SK-N-SH treated with all-trans-retinoic acid at 6 μM for 48 hours (cell line): Measurements from ENCODE around the gene BAK1.

Experiments used
- CSDC2 ChIP-seq: fragments of 250-450 bp; sonication (Bioruptor Pico); IDR thresholded peaks from 2 replicates; pipeline ENCODE4 v1.5.0; 2020; ENCODE audit warnings: mild to moderate bottlenecking, moderate library complexity
- ESRRG ChIP-seq: fragments of 250-450 bp; sonication (Bioruptor Pico); IDR thresholded peaks from 2 replicates; pipeline ENCODE4 v1.6.1; 2021; ENCODE audit warnings: mild to moderate bottlenecking
- OSR1 ChIP-seq: fragments of 250-450 bp; sonication (Bioruptor Pico); IDR thresholded peaks from 2 replicates; pipeline ENCODE4 v1.8.0; 2022; ENCODE audit warnings: moderate library complexity, mild to moderate bottlenecking, inconsistent platforms
- ZNF565 ChIP-seq: fragments of 450-650 bp; formaldehyde crosslinking; conservative IDR thresholded peaks from 2 replicates; pipeline ENCODE4 v1.5.0; 2020; ENCODE audit warnings: low read depth, mild to moderate bottlenecking, moderate library complexity
- TF ChIP-seq, protein P1 (sequence below): fragments of 250-450 bp; sonication (Bioruptor Pico); IDR thresholded peaks from 2 replicates; pipeline ENCODE4 v1.5.0; 2020; ENCODE audit warnings: mild to moderate bottlenecking, moderate library complexity
- TF ChIP-seq, protein P2 (sequence below): fragments of 250-450 bp; sonication (Bioruptor Pico); IDR thresholded peaks from 2 replicates; pipeline ENCODE4 v1.5.1; 2020; ENCODE audit warnings: low read depth, mild to moderate bottlenecking, moderate library complexity

DNA sequence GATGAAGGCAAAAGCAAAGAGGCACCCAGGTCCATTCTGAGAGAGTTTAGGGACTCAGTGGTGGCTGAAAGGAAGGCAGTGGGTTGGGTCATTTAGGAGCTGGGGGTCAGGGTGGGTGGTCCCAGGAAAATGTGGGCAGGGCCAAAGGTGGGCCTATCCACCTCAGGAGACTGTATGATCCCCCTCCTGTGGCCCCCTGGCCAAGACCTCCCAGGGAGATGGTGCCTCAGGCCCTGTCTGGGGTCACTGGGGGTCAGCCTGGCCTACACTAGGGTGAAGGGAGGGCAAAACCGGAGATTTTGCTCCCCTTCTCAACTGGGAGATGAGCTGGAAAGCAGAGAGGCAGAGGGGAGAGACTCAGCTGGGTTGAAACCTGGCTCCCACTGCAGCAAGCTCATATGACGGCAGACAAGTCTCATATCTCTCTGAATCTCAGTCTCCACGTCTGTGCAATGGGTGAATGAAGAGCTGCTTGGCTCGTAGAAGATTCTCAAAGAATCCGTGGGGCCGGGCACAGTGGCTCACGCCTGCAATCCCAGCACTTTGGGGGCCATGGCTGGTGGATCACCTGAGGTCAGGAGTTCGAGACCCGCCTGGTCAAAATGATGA lies 11.5 kb upstream of the BAK1 start:
- TF ChIP-seq OSR1 (CRISPR knock-in tag) (no peak), CSDC2 (CRISPR knock-in tag) (no peak), ZNF565 (CRISPR knock-in tag) (no peak), ESRRG (CRISPR knock-in tag) (no peak)
- TF ChIP-seq, protein P1, sequence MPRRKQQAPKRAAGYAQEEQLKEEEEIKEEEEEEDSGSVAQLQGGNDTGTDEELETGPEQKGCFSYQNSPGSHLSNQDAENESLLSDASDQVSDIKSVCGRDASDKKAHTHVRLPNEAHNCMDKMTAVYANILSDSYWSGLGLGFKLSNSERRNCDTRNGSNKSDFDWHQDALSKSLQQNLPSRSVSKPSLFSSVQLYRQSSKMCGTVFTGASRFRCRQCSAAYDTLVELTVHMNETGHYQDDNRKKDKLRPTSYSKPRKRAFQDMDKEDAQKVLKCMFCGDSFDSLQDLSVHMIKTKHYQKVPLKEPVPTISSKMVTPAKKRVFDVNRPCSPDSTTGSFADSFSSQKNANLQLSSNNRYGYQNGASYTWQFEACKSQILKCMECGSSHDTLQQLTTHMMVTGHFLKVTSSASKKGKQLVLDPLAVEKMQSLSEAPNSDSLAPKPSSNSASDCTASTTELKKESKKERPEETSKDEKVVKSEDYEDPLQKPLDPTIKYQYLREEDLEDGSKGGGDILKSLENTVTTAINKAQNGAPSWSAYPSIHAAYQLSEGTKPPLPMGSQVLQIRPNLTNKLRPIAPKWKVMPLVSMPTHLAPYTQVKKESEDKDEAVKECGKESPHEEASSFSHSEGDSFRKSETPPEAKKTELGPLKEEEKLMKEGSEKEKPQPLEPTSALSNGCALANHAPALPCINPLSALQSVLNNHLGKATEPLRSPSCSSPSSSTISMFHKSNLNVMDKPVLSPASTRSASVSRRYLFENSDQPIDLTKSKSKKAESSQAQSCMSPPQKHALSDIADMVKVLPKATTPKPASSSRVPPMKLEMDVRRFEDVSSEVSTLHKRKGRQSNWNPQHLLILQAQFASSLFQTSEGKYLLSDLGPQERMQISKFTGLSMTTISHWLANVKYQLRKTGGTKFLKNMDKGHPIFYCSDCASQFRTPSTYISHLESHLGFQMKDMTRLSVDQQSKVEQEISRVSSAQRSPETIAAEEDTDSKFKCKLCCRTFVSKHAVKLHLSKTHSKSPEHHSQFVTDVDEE (CRISPR knock-in tag), result no peak
- TF ChIP-seq, protein P2, sequence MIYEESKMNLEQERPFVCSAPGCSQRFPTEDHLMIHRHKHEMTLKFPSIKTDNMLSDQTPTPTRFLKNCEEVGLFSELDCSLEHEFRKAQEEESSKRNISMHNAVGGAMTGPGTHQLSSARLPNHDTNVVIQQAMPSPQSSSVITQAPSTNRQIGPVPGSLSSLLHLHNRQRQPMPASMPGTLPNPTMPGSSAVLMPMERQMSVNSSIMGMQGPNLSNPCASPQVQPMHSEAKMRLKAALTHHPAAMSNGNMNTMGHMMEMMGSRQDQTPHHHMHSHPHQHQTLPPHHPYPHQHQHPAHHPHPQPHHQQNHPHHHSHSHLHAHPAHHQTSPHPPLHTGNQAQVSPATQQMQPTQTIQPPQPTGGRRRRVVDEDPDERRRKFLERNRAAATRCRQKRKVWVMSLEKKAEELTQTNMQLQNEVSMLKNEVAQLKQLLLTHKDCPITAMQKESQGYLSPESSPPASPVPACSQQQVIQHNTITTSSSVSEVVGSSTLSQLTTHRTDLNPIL (CRISPR knock-in tag), result no peak
